Bone marrow (tissue), 2 donors: ENCODE results near the gene RAB20.
"Not testable (repeated sequence)": the region's sequence is repeated elsewhere in the genome, so short reads cannot be mapped to it uniquely, and the experiment has no call there.

Experiments used
- DNase-seq, 2 donors: peaks; one replicate each; lab custom pipeline; 2025; lab: John Stamatoyannopoulos, UW

Gene RAB20

GRCh38 chr13:110491869-110492678 is 69.4 kb downstream of the RAB20 start:
- DNase-seq, result no peak

GRCh38 chr13:110490009-110490770 is 71.3 kb downstream of the RAB20 start:
- no peak for DNase-seq

DNA sequence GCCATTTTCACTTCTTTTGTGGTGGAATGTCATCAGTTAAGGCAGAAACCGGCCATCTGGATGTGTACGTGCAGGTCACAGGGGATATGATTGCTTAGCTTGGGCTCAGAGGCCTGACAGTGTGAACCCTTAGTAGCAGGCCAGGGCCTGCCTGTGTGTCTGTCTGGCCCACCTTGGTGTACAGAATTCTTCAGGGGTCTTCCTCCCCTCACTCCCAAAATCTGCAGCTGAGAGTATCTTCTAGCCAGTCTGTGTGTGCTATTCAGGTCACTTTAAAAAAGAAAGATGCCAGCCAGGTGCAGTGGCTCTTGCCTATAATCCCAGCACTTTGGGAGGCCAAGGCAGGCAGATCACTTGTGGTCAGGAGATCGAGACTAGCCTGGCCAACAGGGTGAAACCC is 74.6 kb downstream of the RAB20 start:
- DNase-seq, result not testable (repeated sequence)

DNA sequence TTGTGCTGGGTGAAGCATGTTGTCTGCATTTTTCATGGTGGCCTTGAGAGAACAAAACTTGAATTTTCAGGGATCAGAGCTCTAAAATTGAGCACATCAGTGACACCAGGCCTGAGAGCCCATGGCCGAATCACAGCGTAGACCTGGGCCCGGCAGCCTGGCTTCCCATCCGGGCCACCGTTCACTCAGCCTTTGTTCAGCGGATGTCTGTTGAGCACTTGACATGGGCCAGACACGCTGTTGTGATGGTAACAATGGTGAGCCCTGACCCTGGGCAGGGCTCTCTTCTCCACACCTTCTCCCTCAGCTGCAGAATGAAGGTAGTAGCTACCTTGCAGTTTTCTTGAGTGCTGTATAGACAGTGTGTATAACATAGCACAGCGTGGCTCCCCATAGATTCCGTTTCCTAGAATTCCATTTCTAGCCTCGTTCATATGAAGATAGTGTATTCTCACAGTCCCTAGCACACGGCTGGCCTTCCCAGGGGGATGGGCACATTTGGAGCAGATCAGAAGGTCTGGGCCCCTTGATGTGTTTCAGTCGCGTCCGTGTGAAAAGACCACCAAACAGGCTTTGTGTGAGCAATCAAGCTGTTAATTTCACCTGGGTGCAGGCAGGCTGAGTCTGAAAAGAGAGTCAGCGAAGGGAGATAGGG is 75.3 kb downstream of the RAB20 start:
- DNase-seq, result no peak

- no peak for DNase-seq
These were observed 75.9 kb downstream of the RAB20 start for GRCh38 chr13:110485604-110486003.

GRCh38 chr13:110484290-110485048 is 77.1 kb downstream of the RAB20 start:
- DNase-seq, result no peak

- DNase-seq, result no peak
These were observed 78.0 kb downstream of the RAB20 start for GRCh38 chr13:110483386-110483968.

- no peak for DNase-seq
These were observed 81.4 kb downstream of the RAB20 start for GRCh38 chr13:110480161-110480560.

DNA sequence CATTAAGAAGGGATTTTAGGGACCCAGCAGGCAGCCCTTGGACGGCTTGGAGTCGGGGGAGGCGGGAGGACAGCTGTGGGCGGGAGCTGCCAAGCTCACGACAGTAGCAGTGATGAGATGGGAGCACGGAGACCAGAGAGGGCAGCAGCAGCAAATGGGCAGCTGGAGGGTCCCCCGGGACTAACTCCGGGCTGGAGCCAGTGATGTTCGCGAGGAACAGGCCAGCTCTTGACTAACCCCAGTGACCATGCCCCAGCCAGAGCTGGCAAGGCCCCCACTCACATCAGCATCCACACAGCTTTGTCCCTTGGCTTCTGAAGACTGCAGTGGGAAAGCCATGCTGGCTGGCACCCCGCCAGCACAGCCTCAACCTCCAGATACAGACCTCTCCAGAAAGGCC is 81.9 kb downstream of the RAB20 start:
- DNase-seq, result no peak

- DNase-seq, result no peak
These were observed 82.3 kb downstream of the RAB20 start for GRCh38 chr13:110479215-110479545.

- no peak for DNase-seq
These were observed 82.9 kb downstream of the RAB20 start for GRCh38 chr13:110478405-110479214.

DNA sequence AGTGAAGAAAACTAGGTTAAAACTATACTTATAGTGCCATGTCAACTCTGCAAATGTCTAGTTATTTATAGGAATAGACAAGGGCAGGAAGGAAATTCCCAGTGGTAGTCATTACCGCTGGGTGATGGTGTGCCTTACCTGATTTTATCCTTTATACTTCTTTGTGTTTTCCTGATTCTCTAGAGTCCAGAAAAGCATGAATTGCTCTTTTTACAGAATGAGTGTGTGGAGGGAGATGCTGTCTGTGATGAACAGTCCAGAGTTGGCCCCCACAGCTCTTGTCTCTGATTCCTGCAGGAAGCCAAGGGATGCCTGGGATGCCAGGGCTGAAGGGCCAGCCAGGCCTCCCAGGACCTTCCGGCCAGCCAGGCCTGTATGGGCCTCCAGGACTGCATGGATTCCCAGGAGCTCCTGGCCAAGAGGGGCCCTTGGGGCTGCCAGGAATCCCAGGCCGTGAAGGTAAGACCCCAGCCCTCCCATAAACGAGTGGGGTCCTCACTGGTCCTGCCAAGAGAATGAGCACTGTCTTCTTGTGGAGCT is 83.7 kb downstream of the RAB20 start:
- no peak for DNase-seq

- DNase-seq, result no peak
These were observed 85.3 kb downstream of the RAB20 start for GRCh38 chr13:110476220-110476617.

GRCh38 chr13:110475550-110476219 is 85.8 kb downstream of the RAB20 start:
- no peak for DNase-seq

DNA sequence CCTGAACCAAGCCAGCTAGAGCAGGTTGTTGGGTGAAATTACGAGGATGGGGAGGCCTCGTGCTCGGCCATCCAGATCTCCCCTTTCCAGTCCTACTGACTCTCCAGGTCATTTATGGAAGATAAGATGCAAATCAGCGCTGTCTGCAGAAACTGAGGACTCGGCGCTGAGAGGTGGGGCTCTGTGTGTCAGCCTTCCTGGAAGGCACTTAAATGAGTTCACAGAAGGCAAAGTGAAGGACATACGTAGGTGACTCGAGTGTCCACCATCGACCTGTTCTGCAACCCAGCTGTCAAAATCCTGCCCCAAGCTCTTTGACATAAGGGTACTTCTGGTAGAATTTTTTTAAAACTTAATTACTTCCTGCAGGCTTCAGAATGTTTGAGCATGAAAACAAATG is 86.4 kb downstream of the RAB20 start:
- DNase-seq, result no peak

DNA sequence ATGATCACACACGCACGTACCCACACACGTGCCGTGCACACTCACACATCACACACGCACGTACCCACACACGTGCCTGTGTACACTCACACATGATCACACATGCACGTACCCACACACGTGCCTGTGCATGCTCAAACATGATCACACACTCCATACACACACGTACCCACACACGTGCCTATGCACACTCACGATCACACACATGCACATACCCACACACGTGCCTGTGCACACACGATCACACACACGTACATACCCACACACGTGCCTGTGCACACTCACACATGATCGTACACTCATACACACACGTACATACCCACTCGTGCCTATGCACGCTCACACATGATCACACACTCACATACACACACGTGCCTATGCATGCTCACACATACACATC is 86.8 kb downstream of the RAB20 start:
- no peak for DNase-seq
